ENCODE results near the gene PARD3. TPM values are rescaled to one million over a fixed set of nuclear protein-coding genes. Genes with fewer than 3 reads are reported as not detected.
A peak's percentile ranks its signal among the peaks of the same experiment; 100 is the strongest.

PARD3 gene
- total and polyA plus RNA-seq, 10 of the 15 experiments (the other 5 are each of a cell fraction or from before 2014, with no cell fraction given) = 2.6 to 43.1 (median 13.9) TPM

GRCh38 chr10:34766266-34766600, 48.9 kb downstream of the PARD3 start:
- TF ChIP-seq SMAD1 (IDR thresholded peaks at IDR 0.05; ENCODE audit: low read depth, partially characterized antibody) (no peak), E2F4 (IDR thresholded peaks at IDR 0.05; ENCODE audit: low read depth, low read length) (no peak), TCF12 (IDR thresholded peaks at IDR 0.05; ENCODE audit: low read depth, low read length) (no peak), CREB1 (IDR thresholded peaks at IDR 0.05; ENCODE audit: low read depth) (no peak), ZNF592 (IDR thresholded peaks at IDR 0.05) (no peak)

More at GRCh38 chr10:34766266-34766600, 48.9 kb downstream of the PARD3 start:
- RAD21 ChIA-PET (ENCODE audit: unreplicated experiment) = interaction anchor here (0.9 to 1.9 kb wide), 5 partner anchors 9 to 39 kb away, joined by 3 to 5 read pairs (median 3); no protein-coding TSS in a partner anchor
- 47% methylated on average over 1 of the region's 1 CpG for WGBS (ENCODE audit: insufficient coverage, insufficient replicate concordance, low lambda C conversion rate, missing lambda C conversion rate)
- in situ Hi-C loops (cut with MboI) (no loop called here), intact Hi-C loops (cut with micrococcal nuclease; ENCODE audit: unreplicated experiment) (no loop called here)
- no peaks in the 10 kb centered on the region for H3K36me3 ChIP-seq (ENCODE audit: control insufficient read depth in 2 of 2, insufficient read depth in 2 of 2, low read length in 1 of 2)
- no TSS peak for BruUV-seq (replicated peaks)
- FAIRE-seq (no peak), ATAC-seq (peak; percentile 21), DNase-seq (ENCODE audit: low read depth, low spot score) (no peak)
- no peaks in the 10 kb centered on the region for H3K27me3 ChIP-seq (replicated peaks in 1 of 2; ENCODE audit: control insufficient read depth in 2 of 2, insufficient read depth in 2 of 2, low read length in 1 of 2)
- POLR2A ChIA-PET = interaction anchor here (0.6 to 1.5 kb wide), 8 partner anchors 10 to 184 kb away, joined by 3 to 8 read pairs (median 5); no protein-coding TSS in a partner anchor
- H4K20me1 ChIP-seq (ENCODE audit: control insufficient read depth, insufficient read depth) = no peaks in the 10 kb centered on the region
- no peak overlapping the region for H3K4me2 ChIP-seq (ENCODE audit: control insufficient read depth, insufficient read depth)
- H3K9me3 ChIP-seq (replicated peaks; ENCODE audit: control insufficient read depth, insufficient read depth, low read length) = no peaks in the 10 kb centered on the region
- H3K27ac ChIP-seq (ENCODE audit: control insufficient read depth, insufficient read depth) = no peak overlapping the region
- no peaks in the 10 kb centered on the region for H3K4me1 ChIP-seq (ENCODE audit: control insufficient read depth, insufficient read depth, low read length)
- no peak overlapping the region for H2AFZ ChIP-seq (ENCODE audit: control insufficient read depth, low read depth, low read length)
- H3K4me3 ChIP-seq = no peak overlapping the region
- no peaks in the 10 kb centered on the region for H3K79me2 ChIP-seq (ENCODE audit: control insufficient read depth, insufficient read depth, low read length)
- SMC1A ChIA-PET (ENCODE audit: uncharacterized antibody, unreplicated experiment) = interaction anchor here (0.9 to 3.9 kb wide), 8 partner anchors 10 to 43 kb away, joined by 3 to 33 read pairs (median 6); no protein-coding TSS in a partner anchor
- CTCF ChIA-PET = interaction anchor here (0.6 to 2.3 kb wide), 5 partner anchors 8 to 35 kb away, joined by 3 to 9 read pairs (median 4); no protein-coding TSS in a partner anchor
- no peak overlapping the region for H3K9ac ChIP-seq (ENCODE audit: control insufficient read depth, insufficient read depth, low read length)

All from GM12878 (cell line).